ENCODE results near the gene RETREG3. TPM values are rescaled to one million over a fixed set of nuclear protein-coding genes. Genes with fewer than 3 reads are reported as not detected.
A peak's percentile ranks its signal among the peaks of the same experiment; 100 is the strongest.

Gene RETREG3
- total and polyA plus RNA-seq, 2 of the 13 experiments (the other 11 are each of a cell fraction or from before 2014, with no cell fraction given): 47.0 to 55.8 TPM

DNA sequence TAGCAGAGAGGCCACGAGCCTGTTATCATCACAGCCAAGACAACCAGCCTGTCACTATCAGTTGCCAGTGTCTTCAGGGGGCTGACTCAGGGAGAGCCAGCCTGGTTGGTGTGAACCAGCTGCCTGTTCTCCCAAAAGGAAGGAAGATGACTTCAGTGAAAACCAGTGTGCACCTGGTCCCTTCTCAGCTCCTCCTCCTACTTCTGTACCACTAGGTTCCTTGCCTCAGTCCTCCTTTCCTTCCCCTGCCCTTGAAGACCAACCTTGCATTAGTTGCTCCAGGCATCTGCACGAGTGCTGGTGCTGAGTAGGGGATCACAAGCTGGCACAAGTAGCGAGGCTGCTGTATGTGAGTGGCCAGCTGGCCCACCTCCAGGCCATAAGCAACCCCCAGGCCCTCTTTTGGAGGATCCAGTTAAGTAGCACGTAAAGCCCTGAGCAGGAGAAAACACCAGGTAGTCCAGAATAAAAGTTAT, 8.8 kb upstream of the RETREG3 start:
- intact Hi-C loops (cut with micrococcal nuclease; ENCODE audit: unreplicated experiment) (loop anchor here (1.0 to 5.0 kb wide), 3 partner anchors 39 to 64 kb away; partner anchors contain the start of genes CNTNAP1, PLEKHH3 and TUBG2), in situ Hi-C loops (cut with HindIII; ENCODE audit: extremely low pct_ligation_motif_present, low pct_unique_long_range_greater_than_20kb) (no loop called here)
- H3K79me2 ChIP-seq (ENCODE audit: insufficient read depth, low read length): no peaks in the 10 kb centered on the region
- H3K4me1 ChIP-seq (ENCODE audit: insufficient read depth, low read length): peaks cover 35% of the 10 kb centered on the region
- no peak overlapping the region for H3K27ac ChIP-seq (ENCODE audit: extremely low read length, insufficient read depth, low read length)
- H3K9me3 ChIP-seq (ENCODE audit: low read length): no peaks in the 10 kb centered on the region
- H3K36me3 ChIP-seq (replicated peaks in 1 of 2; ENCODE audit: control insufficient read depth in 1 of 2, insufficient read depth in 2 of 2, low read length in 2 of 2): peaks cover 17 to 24% of the 10 kb centered on the region in 2 experiments
- H2AFZ ChIP-seq (ENCODE audit: low read length): no peak overlapping the region
- ChIA-PET POLR2A (interaction anchor here (1.0 to 4.6 kb wide), 10 partner anchors 9 to 162 kb away, joined by 3 to 50 read pairs (median 7); partner anchors contain the start of genes PLEKHH3, PSMC3IP, RETREG3 and TUBG1), CTCF (ENCODE audit: low intra/inter-chr PET ratio, low total read pairs) (interaction anchor here (1.5 to 1.9 kb wide), 2 partner anchors 9 to 63 kb away, joined by 6 read pairs; partner anchors contain the start of genes CCR10, RETREG3 and TUBG1)
- H4K20me1 ChIP-seq (ENCODE audit: insufficient read depth, low read length): no peaks in the 10 kb centered on the region
- no peak overlapping the region for H3K9ac ChIP-seq (ENCODE audit: insufficient read depth, low read depth, low read length)
- peak; percentile 13 for ATAC-seq
- no peak overlapping the region for H3K4me2 ChIP-seq (ENCODE audit: low read depth, low read length)
- FAIRE-seq: no peak
- 85% methylated on average over 4 of the region's 4 CpGs for WGBS (ENCODE audit: low lambda C conversion rate)
- no peaks in the 10 kb centered on the region for H3K27me3 ChIP-seq (ENCODE audit: control insufficient read depth in 1 of 2, insufficient read depth in 2 of 2, low read length in 2 of 2)
- H3K4me3 ChIP-seq (replicated peaks in 1 of 3; ENCODE audit: insufficient read depth in 1 of 3, low read depth in 2 of 3, low read length in 3 of 3): no peak overlapping the region
- no peak for DNase-seq (ENCODE audit: low spot score)
- no TSS peak for BruUV-seq (replicated peaks)
- no peak for TF ChIP-seq ZNF318 (CRISPR knock-in tag; IDR thresholded peaks at IDR 0.05)
- TF ChIP-seq EEA1 (CRISPR knock-in tag; IDR thresholded peaks at IDR 0.05; ENCODE audit: borderline replicate concordance): 0 out of 2 replicates have a peak, but pooled peaks have one; percentile 48
- TF ChIP-seq, protein P1, sequence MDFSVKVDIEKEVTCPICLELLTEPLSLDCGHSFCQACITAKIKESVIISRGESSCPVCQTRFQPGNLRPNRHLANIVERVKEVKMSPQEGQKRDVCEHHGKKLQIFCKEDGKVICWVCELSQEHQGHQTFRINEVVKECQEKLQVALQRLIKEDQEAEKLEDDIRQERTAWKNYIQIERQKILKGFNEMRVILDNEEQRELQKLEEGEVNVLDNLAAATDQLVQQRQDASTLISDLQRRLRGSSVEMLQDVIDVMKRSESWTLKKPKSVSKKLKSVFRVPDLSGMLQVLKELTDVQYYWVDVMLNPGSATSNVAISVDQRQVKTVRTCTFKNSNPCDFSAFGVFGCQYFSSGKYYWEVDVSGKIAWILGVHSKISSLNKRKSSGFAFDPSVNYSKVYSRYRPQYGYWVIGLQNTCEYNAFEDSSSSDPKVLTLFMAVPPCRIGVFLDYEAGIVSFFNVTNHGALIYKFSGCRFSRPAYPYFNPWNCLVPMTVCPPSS (IDR thresholded peaks at IDR 0.05): no peak
- no peak for TF ChIP-seq ZNF263 (CRISPR knock-in tag; IDR thresholded peaks at IDR 0.05)
- TF ChIP-seq ZNF530 (CRISPR knock-in tag; IDR thresholded peaks at IDR 0.05; ENCODE audit: low read depth): no peak
- TF ChIP-seq FOSL2 (CRISPR knock-in tag; IDR thresholded peaks at IDR 0.05): no peak
- no peak for TF ChIP-seq ZNF451 (CRISPR knock-in tag; IDR thresholded peaks at IDR 0.05)
- no peak for TF ChIP-seq MBNL3 (CRISPR knock-in tag; conservative IDR thresholded peaks at IDR 0.05)
- no peak for TF ChIP-seq SOX6 (IDR thresholded peaks at IDR 0.05)
- TF ChIP-seq SOX6 (CRISPR knock-in tag; IDR thresholded peaks at IDR 0.05): 0 out of 2 replicates have a peak, but pooled peaks have one; percentile 5
- no peak for TF ChIP-seq STAT6 (CRISPR knock-in tag; IDR thresholded peaks at IDR 0.05; ENCODE audit: borderline replicate concordance)
- 0 out of 2 replicates have a peak, but pooled peaks have one; percentile 46 for TF ChIP-seq SAFB2 (CRISPR knock-in tag; IDR thresholded peaks at IDR 0.05; ENCODE audit: borderline replicate concordance, low read depth)

All from HepG2 (cell line).